Urinary bladder (tissue), 4 donors: Measurements from ENCODE around the gene KCNK13. TPM values are rescaled to one million over a fixed set of nuclear protein-coding genes. Genes with fewer than 3 reads are reported as not detected.

ENCODE experiments used
- DNase-seq: peaks from one replicate; pipeline ENCODE4 v3.0.0-alpha.2; 2015; ENCODE audit errors: extremely low spot score
- H3K27ac ChIP-seq: one replicate; pipeline ENCODE4 v1.5.1; 2013; ENCODE audit warnings: low read depth, mild to moderate bottlenecking, moderate library complexity
- H3K36me3 ChIP-seq: one replicate; pipeline ENCODE4 v1.6.1; 2013; ENCODE audit warnings: mild to moderate bottlenecking, moderate library complexity; ENCODE audit not compliant: insufficient read depth
- H3K4me1 ChIP-seq: one replicate; pipeline ENCODE4 v1.6.1; 2013; ENCODE audit warnings: mild to moderate bottlenecking, moderate library complexity; ENCODE audit not compliant: insufficient read depth
- H3K4me3 ChIP-seq: one replicate; pipeline ENCODE4 v1.5.1; 2013; ENCODE audit warnings: low read depth, low read length
- WGBS: extraction: QIAGEN DNeasy Blood & Tissue Kit; methylation state at CpG from one replicate; pipeline ENCODE4 v1.1.7; 2013; 5-methylcytosine and 5-hydroxymethylcytosine counted together
- polyA plus RNA-seq: library from polyadenylated mRNA; stranded (reverse); fragments of 200-250 nt; gene quantifications from one replicate; pipeline ENCODE4 v1.2.3, GENCODE V29; 2013
- total RNA-seq: library from RNA; depleted of rRNA; stranded (reverse); fragments of >200 nt; gene quantifications from one replicate; pipeline ENCODE4 v1.2.3, GENCODE V29; 2014
- donor health status: healthy with polysubstance abuse.
- donor health status: healthy.

The KCNK13 gene
- total and polyA plus RNA-seq, 2 donors, result 0.19 to 0.32 TPM

- no peaks in the 10 kb centered on the region for H3K4me1 ChIP-seq
- no peak overlapping the region for H3K4me3 ChIP-seq
- H3K36me3 ChIP-seq, result no peaks in the 10 kb centered on the region
- H3K27ac ChIP-seq, result no peak overlapping the region
- no peak for DNase-seq
- 73% methylated on average over 3 of the region's 3 CpGs for WGBS
Measured at GRCh38 chr14:90118027-90118426, 56.2 kb downstream of the KCNK13 start.

DNA sequence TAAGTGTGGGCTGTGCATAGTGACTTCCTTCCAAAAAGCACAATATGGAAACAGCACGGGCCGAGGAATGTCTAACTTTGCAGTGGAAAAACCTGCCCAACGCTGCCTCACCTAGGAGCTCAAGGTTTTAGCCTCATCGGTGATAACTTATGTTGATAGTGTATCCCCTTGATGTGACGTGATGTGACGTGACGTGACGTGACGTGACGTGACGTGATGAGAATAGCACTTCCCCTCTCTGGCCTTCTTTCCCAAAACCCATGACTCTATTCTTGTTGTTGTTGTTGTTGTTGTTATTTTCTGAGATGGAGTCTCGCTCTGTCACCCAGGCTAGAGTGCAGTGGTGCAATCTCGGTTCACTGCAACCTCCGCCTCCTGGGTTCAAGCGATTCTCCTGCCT is 64.5 kb downstream of the KCNK13 start:
- DNase-seq, result no peak
- H3K36me3 ChIP-seq, result no peaks in the 10 kb centered on the region
- 91% methylated on average over 15 of the region's 15 CpGs for WGBS
- no peak overlapping the region for H3K27ac ChIP-seq
- H3K4me1 ChIP-seq, result no peaks in the 10 kb centered on the region
- H3K4me3 ChIP-seq, result no peak overlapping the region

DNA sequence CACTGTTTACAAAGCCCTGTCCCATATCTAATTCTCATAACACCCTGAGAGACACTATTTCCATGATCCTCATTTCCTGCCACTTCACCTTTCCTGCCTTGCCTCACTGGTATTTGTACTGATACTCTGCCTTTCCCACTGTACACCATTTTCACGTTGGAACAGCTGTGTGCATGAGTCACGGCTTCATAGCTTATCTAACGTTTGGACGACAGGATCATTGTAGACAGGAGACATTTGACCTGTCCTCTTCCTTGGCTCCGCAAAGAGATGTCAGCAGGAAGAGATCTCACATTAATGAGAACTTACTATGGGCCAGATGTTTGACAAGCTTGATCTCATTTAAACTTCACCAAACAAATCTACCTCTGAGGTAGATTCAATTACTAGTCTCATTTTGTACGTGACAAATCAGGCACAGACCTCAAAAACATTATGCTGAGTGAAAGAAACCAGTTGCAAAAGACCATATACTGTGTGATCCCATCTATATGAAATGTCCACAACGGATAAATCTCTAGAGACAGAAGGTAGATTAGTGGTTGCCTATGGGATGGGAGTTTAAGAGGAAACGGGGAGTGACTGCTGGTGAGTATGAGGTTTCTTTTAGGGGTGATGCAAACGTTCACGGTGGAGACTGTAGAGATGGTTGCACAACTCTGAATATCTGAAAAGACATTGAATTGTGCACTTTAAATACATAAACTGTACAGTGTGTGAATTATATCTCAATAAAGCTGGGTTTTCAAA is 71.2 kb downstream of the KCNK13 start:
- Histone ChIP-seq H3K36me3 (no peaks in the 10 kb centered on the region), H3K27ac (no peak overlapping the region), H3K4me3 (no peak overlapping the region), H3K4me1 (no peaks in the 10 kb centered on the region)
- 44% methylated on average over 10 of the region's 10 CpGs for WGBS
- DNase-seq, result no peak

DNA sequence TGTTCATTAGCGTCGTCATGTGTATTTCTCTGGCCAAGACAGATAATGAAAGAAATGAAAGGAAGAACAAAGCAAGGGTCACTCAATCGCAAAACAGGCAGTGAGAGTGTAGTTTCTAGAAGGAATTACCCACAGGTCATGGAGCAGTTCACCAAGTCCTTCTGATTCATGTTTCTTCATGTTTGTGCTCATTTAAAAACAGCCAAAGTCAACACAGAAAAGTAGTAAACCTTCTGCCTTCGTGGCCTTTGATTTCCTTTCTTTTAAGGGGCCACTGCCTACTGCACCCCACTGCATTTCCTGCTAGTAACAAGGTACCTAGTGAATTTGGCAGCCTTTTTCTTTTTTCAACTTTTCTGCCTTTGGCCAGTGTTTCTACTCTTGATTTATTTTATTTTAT is 75.1 kb downstream of the KCNK13 start:
- Histone ChIP-seq H3K36me3 (no peaks in the 10 kb centered on the region), H3K4me3 (no peak overlapping the region), H3K27ac (no peak overlapping the region), H3K4me1 (no peaks in the 10 kb centered on the region)
- no peak for DNase-seq
- WGBS, result 78% methylated on average over 4 of the region's 4 CpGs

DNA sequence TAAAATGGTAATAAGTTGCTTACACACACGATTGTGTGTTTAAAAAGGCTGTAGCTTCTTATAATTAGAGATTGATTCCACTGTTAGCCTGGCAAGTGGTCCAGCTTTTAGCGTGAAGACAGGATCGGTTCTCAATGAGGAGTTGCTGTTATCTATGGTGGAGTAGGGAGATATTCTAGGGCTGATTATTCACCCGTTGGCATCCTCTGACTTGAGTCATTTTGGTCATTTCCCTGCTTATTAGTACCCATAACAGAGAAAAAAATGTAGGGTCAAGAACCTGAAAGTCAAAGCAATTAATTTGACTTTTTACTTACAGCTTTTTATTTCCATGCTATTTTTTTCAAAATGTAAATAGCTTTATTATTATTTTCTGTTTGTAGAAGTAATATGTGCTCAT is 76.0 kb downstream of the KCNK13 start:
- WGBS, result 65% methylated on average over 4 of the region's 4 CpGs

GRCh38 chr14:90139199-90139598 is 77.4 kb downstream of the KCNK13 start:
- H3K36me3 ChIP-seq, result no peaks in the 10 kb centered on the region
- WGBS, result 86% methylated on average over 6 of the region's 6 CpGs
- no peak overlapping the region for H3K4me3 ChIP-seq
- no peak for DNase-seq
- no peak overlapping the region for H3K27ac ChIP-seq
- no peaks in the 10 kb centered on the region for H3K4me1 ChIP-seq

More for the DNA sequence above, 76.0 kb downstream of the KCNK13 start:
- Histone ChIP-seq H3K36me3 (no peaks in the 10 kb centered on the region), H3K4me3 (no peak overlapping the region), H3K4me1 (no peaks in the 10 kb centered on the region), H3K27ac (no peak overlapping the region)
- no peak for DNase-seq

DNA sequence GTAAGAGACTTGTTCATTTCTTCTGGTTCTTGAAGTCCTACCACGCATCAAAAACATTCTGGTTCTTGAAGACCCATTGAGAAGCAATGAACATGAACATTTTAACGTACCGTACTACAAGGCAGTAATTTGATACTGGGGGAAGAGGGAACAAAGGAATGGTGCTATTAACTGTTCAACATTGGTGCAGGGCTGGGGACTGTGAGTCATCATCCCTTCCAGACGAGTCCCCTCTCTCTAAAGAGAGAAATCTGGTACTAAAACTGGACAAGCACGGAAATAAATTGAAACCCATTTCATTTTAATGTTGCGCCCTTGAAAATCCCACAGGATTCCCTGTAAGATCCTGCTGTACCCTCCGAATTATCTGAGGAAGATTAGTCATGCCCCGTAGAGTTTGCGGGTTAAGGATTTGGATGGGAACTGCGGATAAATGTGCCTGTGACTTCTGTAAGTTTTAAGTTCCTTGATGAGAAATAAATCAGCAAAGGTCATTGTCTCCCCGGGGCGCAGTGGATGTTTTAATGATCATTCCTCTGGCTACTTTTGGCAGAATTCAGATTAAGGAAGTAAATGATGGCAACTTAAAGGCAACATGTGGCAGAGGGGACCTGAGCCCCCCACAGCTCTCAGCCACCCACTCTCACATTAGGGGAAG is 78.6 kb downstream of the KCNK13 start:
- no peaks in the 10 kb centered on the region for H3K4me1 ChIP-seq
- H3K4me3 ChIP-seq, result no peak overlapping the region
- H3K36me3 ChIP-seq, result no peaks in the 10 kb centered on the region
- no peak overlapping the region for H3K27ac ChIP-seq
- no peak for DNase-seq
- WGBS, result 60% methylated on average over 12 of the region's 12 CpGs

GRCh38 chr14:90140956-90141316 is 79.1 kb downstream of the KCNK13 start:
- Histone ChIP-seq H3K4me3 (no peak overlapping the region), H3K36me3 (no peaks in the 10 kb centered on the region), H3K27ac (no peak overlapping the region), H3K4me1 (no peaks in the 10 kb centered on the region)
- DNase-seq, result no peak
- WGBS, result 80% methylated on average over 5 of the region's 5 CpGs

DNA sequence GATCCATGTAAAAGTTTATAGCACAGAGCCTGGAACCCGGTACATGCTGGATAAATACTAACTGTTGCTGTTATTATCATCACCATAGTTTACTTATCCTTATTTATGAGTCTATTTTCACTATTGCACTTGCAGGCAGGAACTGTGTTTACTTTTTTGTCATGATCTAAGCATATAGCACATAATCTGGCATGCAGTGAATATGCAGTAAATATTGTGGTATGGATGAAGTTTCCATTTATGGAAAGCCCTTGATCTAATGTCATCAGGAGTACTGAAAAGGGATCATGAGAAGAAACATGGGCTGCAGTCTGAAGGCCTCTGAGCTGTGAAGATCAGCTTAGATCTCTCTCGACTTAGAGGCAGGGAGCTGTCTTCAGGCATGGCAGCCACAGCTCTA is 91.6 kb downstream of the KCNK13 start:
- Histone ChIP-seq H3K4me1 (no peaks in the 10 kb centered on the region), H3K4me3 (no peak overlapping the region), H3K27ac (no peak overlapping the region), H3K36me3 (no peaks in the 10 kb centered on the region)
- WGBS, result 42% methylated on average over 2 of the region's 2 CpGs
- no peak for DNase-seq

DNA sequence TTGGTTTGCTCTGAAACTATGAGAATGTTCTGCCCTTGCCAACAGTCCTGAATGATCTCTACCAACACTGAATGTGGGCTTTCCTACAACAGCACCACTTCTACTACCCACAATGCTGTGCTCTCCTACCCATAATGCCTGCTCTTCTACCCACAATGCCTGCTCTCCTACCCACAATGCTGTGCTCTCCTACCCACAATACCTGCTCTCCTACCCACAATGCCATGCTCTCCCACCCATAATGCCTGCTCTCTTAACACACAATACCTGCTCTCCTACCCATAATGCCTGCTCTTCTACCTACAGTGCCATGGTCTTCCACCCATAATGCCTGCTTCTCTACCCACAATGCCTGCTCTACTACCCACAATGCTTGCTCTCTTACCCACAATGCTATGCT is 92.3 kb downstream of the KCNK13 start:
- DNase-seq, result no peak
- no peaks in the 10 kb centered on the region for H3K36me3 ChIP-seq
- H3K4me1 ChIP-seq, result no peaks in the 10 kb centered on the region
- H3K4me3 ChIP-seq, result no peak overlapping the region
- H3K27ac ChIP-seq, result no peak overlapping the region

- WGBS, result 26% methylated on average over 3 of the region's 3 CpGs
- H3K27ac ChIP-seq, result no peak overlapping the region
- DNase-seq, result no peak
- H3K4me1 ChIP-seq, result no peaks in the 10 kb centered on the region
- no peak overlapping the region for H3K4me3 ChIP-seq
- no peaks in the 10 kb centered on the region for H3K36me3 ChIP-seq
Measured at GRCh38 chr14:90159146-90159545, 97.4 kb downstream of the KCNK13 start.

- Histone ChIP-seq H3K27ac (no peak overlapping the region), H3K4me3 (no peak overlapping the region), H3K4me1 (no peaks in the 10 kb centered on the region), H3K36me3 (no peaks in the 10 kb centered on the region)
- 44% methylated on average over 4 of the region's 4 CpGs for WGBS
- no peak for DNase-seq
Measured at GRCh38 chr14:90159688-90160087, 97.9 kb downstream of the KCNK13 start.

DNA sequence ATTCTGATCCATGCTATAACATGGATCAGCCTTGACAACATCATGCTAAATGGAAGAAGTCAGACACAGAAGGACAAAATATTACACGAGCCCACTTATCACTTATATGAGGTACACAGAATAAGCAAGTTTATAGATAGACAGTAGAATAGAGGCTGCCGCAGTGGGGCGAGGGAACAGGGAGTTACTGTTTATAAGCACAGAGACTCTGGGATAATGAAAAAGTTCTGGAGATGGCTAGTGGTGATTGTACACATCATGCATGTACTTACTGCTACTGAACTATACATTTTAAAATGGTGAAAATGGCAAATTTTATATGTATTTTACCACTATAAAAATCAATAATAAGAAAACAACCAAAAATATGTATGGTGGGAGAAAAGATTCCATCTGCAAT is 99.3 kb downstream of the KCNK13 start:
- H3K36me3 ChIP-seq, result no peaks in the 10 kb centered on the region
- no peak overlapping the region for H3K4me3 ChIP-seq
- no peak overlapping the region for H3K27ac ChIP-seq
- WGBS, result 64% methylated on average over 3 of the region's 3 CpGs
- H3K4me1 ChIP-seq, result no peaks in the 10 kb centered on the region
- DNase-seq, result no peak

- Histone ChIP-seq H3K4me1 (no peaks in the 10 kb centered on the region), H3K4me3 (no peak overlapping the region), H3K36me3 (no peaks in the 10 kb centered on the region), H3K27ac (no peak overlapping the region)
- WGBS, result 59% methylated on average over 4 of the region's 4 CpGs
- DNase-seq, result no peak
Measured at GRCh38 chr14:90168425-90169105, 106.8 kb downstream of the KCNK13 start.
